NCI-H2107 (cell line): ENCODE measurements around the gene POLH.
"Not testable (repeated sequence)": the region's sequence is repeated elsewhere in the genome, so short reads cannot be mapped to it uniquely, and the experiment has no call there.

Source experiments
- DNase-seq: peaks from one replicate; lab custom pipeline; 2025; lab: John Stamatoyannopoulos, UW

The POLH gene

DNA sequence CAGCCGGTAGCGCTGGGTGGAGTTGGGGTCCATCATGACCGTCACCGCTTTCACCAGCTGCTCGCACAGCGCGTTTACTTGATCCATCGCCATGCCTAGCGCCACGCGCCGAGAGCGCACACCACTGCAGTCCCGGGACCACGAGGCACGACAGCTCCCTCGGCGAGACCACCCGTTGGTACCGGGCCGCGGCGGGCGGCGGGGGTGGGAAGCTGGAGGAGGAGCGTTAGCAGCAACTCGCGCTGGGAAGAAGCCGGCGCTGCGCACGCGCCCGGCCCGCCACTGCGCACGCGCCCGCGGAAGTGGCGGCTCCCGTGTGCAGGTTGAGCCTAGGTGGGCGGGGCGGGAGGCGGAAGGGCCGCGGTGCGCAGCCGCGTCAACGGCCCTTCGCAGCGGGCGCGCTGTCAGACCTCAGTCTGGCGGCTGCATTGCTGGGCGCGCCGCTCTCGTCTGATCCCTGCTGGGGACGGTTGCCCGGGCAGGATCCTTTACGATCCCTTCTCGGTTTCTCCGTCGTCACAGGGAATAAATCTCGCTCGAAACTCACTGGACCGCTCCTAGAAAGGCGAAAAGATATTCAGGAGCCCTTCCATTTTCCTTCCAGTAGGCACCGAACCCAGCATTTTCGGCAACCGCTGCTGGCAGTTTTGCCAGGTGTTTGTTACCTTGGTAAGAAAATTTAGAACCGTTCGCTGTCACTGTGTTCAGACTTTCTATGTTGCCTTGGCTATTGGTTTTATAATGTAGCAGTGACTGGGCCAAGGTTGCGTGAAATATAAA is at the start of gene POLH, which contains the start of gene XPO5:
Gene POLH, plus strand, starts transcription at position 414 of the 780 bp plus-strand sequence. CDS start 6,135 bp downstream, outside the sequence.
Gene XPO5, minus strand, starts transcription at position 267 of the 780 bp plus-strand sequence. Its CDS starts 174 bp downstream, at position 93.
- DNase-seq, result peak; percentile 53

DNA sequence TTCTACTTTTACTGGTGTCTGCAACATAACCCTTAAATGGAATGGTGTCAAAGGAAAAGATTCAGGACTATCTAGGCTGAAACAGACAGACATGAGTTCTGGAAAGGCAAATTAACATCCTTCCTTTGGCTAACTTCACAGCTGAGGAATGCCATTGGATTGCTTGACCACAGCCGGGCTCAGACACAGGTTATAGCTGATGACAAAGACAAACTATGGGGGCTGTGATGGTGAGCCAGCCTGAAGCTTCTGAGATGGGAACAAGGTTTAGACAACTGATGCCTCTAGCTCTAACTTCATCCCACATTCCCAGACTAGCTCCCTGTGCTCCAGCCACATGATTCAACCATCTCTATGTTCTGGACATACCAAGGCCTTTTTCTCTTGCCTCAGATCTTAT is 43.8 kb upstream of the POLH start:
- DNase-seq, result no peak

DNA sequence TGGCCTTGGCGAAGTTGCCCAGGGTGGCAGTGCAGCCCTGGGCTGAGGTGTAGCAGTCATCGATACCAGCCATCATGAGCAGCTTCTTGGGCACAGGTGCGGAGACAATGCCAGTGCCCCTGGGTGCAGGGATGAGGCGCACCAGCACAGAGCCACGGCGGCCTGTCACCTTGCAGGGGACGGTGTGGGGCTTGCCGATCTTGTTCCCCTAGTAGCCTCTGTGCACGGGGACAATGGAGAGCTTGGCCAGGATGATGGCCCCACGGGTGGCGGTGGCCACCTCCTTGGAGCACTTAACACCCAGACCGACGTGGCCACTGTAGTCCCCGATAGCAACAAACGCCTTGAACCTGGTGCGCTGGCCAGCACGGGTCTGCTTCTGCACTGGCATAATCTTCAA is 37.0 kb upstream of the POLH start:
- DNase-seq, result not testable (repeated sequence)

DNA sequence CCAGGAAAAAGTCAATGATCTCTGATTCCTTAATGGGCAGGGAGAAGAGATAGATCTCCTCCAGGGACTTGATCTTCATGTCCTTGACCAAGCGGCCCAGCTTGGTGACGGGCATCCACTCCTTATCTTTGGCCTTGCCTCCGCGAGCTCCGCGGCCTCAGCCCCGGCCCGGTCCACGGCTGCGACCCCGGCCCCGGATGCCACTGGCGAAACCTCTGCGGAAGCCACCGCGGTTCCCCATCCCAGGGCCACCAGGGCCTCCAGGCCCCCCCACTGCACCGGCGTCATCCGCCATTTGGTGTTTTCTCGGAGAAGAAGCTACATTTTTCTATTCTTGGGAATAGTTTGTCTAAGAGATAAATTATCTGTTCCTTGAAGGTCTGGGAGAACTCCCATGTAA is 36.6 kb upstream of the POLH start:
- DNase-seq, result not testable (repeated sequence)

DNA sequence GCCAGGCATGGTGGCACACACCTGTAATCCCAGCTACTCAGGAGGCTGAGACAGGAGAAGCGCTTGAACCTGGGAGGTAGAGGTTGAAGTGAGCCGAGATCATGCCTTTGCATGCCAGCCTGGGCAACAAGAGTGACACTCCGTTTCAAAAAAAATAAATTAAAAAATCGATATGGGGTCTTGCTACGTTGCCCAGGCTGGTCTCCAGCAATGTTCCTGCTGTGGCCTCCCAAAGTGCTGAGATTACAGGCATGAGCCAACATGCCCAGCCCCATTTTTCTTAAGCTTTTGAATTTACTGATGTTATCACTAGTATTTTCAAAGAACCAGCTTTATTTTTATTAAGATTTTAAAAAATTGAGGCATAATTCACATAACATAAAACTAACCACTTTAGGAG is 35.5 kb upstream of the POLH start:
- no peak for DNase-seq

DNA sequence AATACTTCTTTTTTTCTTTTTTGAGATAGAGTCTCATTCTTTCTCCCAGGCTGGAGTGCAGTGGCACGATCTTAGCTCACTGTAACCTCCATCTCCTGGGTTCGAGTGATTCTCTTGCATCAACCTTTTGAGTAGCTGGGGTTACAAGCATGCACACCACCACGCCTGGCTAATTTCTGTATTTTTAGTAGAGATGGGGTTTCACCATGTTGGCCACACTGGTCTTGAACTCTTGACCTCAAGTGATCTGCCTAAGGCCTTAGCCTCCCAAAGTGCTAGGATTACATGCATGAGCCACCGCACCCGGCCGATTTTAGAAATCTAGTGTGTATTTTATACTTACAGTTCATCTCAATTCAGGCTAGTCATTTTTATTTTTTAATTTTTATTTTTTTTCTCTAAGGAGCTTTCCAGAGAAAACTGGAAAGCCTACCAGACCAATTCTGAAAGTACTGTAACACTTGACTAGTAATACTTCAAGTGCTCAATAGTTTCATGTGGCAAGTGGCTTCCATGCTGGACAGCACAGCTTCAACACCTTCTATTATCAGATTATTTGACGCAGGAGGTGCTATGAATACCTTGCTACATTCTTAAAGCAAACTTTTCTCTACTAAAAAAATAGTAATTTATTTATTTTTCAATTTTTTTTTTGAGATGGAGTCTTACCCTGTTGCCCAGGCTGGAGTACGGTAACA is 34.1 kb upstream of the POLH start:
- DNase-seq, result no peak

DNA sequence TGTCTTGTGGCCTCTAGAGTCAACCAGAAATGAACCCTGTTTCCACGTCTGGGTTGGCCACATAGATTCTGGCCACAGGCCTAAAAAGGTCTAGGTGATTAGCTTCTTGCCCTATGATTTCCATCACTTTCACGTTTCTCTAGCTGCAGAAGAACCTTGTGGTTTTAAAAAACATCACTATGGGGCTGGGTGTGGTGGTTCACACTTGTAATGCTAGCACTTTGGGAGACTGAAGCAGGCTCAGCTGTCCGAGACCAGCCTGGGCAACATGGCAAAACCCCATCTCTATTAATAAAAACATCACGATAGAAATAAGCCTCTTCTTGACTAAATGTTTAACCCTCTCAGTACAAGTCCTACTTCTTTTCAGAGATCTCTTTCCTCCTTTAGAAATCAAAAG is 31.5 kb upstream of the POLH start:
- no peak for DNase-seq

DNA sequence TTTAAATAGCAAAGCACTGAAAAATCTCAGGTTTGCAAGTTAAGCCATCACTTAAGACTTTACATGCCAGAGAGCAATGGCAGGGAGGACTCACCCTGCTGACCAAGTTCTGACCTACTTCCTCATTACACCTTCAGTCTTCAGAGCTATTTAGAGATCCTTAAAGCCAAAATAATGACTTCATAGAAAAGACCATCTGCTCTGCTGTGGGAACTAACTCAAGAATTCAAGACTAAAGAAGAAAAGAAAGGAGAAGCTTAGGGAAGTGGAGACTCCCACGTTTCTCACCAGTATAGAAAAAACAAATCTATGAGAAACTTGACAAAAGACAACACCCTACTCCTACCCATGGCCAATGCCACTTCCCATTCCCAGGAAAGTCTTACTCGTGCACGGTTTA is 28.8 kb upstream of the POLH start:
- DNase-seq, result no peak

DNA sequence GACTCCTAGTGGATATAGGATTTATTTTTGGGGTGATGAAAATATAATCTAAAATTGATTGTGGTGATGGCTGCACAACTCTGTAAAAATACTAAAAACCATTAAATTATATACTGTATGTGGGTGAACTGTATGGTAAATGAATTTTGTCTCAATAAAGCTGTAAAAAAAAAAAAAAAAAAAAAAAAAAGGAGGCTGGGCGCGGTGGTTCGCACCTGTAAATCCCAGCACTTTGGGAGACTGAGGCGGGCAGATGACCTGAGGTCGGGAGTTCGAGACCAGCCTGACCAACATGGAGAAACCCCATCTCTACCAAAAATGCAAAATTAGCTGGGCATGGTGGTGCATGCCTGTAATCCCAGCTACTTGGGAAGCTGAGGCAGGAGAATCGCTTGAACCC is 18.4 kb upstream of the POLH start:
- not testable (repeated sequence) for DNase-seq

DNA sequence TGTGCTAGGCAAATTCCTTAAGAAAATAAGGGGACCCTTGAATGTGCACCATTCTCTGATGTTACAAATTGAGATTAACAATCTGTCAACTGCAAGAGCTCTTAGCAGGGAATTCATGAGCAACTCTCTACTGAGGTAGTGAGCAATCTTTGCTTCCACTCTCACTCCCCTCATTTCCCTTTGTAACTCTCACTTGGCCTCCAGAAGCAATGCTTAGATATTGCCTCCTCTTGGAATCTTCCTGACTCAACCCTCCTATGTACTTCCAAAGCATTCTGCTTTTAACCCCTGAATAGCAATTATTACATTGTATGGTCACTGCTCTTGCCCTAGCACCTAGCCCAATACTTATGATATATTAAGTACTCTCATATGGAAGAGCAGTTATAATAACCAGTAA is 16.7 kb upstream of the POLH start:
- DNase-seq, result no peak

DNA sequence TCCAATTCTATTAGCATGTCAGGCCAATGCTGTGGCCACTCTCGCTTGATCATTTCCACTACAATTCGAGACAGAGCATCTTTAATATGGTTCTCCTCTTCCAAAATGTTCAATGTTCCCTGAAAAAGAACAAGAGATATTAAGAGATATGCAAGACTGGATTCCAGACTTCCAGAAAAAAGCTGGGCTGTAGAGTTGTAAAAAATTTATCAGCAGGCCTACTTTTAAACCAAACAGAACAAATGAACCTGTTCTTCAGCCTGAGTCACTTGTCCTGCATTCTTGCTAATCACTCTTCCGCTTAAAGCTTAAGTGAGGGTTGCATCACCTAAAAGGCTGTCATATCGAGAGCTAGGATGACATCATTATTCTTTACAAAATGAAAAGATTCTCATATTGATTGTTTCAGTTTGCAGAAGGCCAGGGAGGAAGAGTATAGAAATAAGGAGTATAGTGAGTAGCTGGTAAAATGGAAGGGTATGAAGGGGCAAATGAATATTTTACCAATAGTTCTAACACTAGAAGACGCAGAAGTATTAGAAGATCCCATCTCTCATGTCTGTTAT is 5.0 kb upstream of the POLH start:
- no peak for DNase-seq

DNA sequence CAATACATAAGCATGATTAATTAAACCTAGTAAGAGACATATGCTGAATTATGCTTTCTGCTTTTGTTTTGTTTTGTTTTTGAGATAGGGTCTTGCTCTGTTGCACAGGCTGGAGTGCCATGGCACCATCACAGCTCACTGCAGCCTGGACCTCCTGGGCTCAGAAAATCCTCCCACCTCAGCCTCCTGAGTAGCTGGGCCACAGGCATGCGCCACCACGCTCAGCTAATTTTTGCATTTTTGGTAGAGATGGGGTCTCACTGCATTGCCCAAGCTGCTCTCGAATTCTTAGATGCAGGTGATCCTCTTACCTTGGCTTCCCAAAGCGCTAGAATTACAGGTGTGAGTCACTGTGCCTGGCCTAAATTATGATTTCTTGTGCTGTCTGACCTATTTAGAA is 4.0 kb upstream of the POLH start:
- DNase-seq, result no peak

DNA sequence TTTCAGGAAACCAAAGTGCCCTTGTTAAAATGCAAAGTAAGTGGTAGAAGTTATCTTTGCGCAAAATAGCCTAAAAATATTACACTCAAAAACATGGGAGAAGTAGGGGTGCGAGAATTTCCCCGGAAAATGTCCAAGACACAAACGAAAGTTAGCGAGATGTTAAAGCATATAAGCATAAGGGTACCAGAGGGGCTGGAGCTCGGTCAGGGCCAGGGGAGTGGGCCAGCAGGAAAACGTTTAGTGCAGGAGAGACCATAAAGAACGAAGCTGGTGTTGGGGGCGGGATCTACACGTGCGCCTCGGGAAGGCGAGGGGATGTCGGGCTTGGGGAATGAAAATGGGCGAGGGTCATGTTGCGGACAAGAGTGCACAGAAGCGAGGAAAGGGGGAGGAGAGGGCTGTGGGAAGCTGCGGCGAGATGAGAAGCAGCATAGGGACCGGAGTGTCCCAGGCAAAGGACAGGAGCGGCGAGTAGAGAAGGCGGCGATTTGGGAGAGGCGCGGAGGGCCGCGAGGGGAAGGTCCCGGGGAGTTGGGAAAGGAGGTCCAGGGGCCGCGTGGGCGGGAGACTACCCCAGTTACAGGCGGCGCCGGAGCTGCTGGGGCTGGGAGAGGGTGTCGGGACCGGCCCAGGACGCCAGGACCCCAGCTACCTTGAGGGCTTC is 747 bp upstream of the POLH start:
- no peak for DNase-seq

DNA sequence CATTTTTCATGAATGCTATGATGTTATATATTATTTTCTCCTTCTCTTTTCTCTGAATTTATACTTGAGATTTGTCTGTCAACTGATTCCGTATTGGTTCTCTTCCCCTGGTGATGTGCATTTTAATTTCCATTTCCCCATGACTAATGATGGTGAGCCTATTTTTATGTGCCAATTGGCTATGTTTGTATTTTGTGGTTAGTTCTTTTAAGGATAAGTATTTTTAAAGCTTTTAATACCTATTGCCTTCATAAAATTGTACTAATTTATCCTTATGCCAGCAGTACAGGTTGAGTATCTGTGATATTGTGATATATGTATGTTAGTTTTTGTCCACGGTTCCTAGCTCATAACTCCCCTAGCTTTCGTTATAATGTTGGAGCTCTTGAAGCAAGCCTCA is 2.8 kb downstream of the POLH start:
- no peak for DNase-seq

DNA sequence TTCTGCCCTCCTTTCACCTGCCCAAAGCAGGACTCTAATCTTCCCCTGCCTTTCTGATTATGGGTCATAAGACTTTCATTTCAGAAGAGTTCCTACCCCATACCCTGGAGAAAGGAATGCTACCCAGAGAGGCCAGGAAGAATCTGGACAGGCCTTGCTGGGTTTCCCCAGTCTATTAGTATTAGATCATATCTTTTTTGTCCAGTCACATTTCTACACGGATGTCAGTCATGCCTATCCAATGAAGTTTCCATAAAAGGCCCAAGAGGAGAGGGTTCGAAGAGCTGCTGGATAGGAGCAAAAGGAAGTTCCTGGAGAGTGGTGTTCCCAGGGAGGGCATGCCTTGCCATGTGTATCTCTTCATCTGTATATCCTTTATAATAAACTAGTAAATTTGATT is 3.2 kb downstream of the POLH start:
- DNase-seq, result no peak

DNA sequence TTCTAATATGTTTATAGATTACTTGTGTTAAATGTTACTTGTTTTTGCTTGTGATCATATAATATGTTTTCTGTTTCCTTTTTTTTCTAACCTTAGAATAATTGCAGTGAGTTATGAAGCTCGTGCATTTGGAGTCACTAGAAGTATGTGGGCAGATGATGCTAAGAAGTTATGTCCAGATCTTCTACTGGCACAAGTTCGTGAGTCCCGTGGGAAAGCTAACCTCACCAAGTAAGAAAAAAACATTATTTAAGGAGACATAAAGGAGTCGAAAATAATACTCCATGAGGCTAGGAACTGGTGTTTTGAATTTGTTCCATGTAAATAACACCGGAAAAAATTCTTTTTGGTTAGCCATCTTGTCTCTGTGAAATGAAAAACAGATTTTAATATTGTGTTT is 6.9 kb downstream of the POLH start:
- DNase-seq, result no peak

DNA sequence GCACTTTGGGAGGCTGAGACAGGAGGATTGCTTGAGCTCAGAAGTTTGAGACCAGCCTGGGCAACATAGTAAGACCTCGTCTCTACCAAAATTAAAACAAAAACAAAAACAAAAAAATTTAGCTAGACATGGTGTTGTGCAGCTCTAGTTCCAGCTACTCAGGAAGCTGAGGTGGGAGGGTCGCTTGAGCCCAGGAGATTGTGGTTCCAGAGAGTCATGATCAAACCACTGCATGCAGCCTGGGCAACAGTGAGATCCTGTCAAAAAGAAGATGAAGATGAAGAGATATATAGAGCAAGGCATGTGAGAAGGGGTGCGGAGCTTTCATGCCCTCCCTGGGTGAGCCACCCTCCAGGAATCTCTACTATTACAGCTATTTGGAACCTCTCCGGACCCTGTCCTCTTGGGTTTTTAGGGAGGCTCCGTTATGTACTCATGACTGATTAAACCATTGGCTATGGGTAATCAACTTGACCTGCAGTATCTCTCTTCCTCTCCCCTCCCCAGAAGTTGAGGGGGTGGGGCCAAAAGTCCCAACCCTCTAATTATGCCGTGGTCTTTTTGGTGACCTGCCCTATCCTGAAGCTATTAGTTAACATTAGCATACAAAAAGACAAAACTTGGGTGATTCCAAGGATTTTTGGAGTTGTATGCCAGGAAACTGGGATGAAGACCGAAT is 9.0 kb downstream of the POLH start:
- no peak for DNase-seq

DNA sequence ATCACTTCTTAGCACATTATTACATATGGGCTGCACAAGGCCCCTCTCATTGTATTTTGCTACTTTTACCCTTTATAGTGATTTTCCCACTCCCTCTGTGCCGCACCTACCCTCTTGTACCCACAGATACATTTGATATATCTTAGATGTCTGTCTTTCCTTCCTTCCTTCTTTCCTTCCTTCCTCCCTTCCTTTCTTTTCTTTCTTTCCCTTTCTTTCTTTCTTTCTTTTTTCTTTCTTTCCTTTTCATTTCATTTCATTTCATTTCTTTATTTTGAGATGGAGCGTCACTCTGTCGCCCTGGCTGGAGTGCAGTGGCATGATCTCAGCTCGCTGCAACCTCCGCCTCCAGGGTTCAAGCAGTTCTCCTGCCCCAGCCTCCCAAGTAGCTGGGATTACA is 12.2 kb downstream of the POLH start:
- no peak for DNase-seq

DNA sequence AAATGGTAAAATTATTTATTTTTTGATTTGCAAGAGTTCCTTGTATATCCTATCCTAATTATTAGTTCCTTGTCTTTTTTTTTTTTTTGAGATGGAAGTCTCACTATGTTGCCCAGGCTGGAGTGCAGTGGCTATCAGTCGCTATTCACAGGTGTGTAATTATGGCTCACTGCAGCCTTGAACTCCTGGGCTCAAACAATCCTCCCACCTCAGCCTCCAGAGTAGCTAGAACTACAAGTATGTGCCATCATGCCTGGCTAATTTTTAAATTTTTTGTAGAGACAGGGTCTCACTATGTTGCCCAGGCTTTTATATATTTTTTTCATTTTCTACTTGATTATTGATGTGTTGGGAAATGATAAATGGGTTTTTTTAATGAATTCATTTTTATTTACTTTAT is 13.6 kb downstream of the POLH start:
- DNase-seq, result not testable (repeated sequence)

DNA sequence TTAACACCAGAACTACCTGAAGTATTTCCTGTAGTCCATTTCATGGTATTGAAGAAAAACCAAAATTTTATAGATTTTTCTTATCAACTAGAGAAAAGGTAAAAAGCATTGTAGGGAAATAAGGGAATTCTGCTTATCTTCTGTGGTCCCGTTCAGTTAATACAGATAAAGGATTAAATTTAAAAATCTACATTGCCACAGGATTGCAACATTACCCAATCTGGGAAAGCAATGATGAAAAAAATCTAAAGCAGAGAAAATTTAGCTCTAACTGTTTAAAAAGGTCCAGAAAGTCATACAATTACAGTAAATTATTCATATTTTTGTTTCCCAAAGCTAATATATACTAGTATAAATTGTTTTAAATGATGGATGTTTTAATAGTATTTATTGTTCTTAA is 18.0 kb downstream of the POLH start:
- no peak for DNase-seq

DNA sequence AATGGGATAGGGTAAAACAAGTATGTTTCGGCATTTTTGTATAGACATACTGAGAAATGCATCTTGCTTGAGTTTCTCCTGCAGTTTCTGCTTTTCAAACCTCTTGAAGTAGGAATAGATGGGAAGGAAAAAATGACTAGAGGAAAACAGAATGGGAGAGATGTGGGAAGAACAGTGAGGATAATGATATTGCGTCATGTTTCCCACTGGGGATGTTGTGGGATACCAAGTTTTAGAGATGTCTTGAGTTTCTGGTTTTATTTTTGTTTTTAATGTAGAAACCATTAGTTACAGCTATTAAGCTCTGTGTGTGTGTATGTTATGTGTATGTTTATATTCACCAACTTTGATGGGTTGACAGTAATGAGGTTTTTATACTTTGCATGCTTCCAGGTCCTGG is 24.6 kb downstream of the POLH start:
- DNase-seq, result no peak

DNA sequence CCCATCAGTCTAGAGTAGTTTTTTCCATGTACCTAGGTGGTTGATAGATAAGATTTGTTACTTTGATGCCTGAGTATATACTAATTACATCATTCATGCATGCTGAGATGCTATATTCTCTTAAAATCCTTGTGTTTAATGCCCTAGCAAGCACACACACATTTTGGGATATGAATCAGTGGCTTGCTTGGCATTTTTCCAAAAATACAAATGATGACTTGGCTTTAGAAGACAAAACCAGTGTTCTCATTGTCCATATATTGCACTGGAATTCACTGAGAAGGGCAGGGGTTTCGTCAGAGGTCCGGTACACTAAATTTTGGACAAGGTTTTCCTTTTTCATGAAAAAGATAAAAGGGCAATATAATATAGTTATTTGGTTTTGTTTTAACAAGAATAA is 28.2 kb downstream of the POLH start:
- no peak for DNase-seq
